Stimulated activated CD4-positive, alpha-beta T cell treated with anti-CD3 and anti-CD28 coated beads, Interleukin-12 subunit alpha, Interleukin-12 subunit beta, amount 100 ng/mL, for 4 hours (primary cell): Measurements from ENCODE around the gene JUND.

Experiments used
- DNase-seq: peaks from one replicate; pipeline ENCODE4 v3.0.0-alpha.2; 2020

Gene JUND

DNA sequence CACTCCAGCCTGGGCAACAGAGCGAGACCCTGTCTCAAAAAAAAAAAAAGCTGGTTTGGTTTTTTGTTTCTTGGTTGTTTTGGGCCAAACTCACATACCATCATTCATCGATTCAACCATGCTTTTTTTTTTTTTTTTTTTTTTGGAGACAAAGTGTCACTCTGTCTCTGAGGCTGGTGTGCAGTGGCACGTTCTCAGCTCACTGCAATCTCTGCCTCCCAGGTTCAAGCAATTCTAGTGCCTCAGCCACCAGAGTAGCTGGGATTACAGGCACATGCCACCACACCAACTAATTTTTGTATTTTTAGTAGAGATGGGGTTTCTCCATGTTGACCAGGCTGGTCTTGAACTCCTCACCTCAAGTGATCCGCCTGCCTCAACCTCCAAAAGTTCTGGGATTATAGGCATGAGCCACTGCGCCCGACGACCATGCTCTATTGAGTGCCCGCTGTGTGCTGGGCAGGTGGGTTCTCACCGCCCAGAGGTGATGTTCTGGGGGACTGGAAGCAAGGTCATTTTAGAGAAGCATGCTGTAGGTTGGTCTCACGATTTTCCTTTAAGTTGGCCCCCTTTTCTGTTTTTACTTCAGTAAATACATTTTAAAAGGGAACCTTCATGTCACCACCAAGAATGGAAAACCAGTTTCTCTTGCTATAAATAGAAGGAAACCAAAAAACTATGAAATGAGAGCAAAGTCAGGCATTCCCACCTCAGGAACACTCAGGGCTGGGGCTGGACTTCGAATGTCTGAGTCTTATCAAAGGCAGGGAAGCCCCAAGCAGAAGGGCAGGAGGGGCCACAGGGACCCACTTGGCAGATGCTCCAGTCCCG lies 8.3 kb upstream of the JUND start:
- no peak for DNase-seq

DNA sequence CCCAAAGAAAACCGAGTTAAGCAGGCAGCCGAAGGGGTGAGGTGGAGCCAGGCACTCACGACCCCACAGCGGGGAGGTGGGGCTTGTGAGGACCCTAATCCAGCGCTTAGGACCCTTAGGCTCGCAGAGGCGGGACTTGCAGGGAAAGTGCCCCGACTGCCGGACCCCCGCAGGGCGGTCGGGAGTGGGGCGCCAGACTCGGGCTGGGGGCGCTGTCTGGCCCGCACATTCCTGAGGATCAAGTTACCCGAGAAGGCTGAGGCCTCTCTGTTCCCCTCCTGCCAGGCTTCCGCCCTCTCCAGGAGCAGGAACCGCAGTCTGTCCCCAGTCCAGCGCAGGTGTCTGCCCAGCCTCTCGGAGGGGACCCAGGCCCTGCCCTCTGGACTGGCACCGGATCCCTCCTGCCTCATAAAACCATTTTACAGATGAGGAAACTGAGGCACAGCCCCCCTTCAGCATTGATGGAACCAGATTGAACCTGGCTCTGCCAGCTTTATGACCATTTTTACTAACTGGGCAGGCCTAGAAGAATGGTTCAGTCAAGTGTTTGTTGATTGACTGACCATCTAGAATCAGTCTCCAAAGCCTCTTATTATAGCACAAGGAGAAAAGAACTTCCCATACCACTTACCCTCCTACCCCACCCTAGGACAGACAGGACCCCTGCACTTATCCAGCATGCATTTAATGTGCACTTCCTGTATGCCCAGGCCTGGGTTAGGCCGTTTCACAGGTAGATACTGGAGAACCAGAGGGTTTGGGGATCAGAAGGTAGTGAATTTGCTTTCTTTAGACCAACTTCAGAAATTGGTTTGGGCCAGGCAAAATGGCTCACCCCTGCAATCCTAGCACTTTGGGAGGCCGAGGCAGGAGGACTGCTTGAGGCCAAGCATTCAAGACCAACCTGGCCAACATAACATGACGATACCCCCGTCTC lies 6.7 kb upstream of the JUND start:
- no peak for DNase-seq

DNA sequence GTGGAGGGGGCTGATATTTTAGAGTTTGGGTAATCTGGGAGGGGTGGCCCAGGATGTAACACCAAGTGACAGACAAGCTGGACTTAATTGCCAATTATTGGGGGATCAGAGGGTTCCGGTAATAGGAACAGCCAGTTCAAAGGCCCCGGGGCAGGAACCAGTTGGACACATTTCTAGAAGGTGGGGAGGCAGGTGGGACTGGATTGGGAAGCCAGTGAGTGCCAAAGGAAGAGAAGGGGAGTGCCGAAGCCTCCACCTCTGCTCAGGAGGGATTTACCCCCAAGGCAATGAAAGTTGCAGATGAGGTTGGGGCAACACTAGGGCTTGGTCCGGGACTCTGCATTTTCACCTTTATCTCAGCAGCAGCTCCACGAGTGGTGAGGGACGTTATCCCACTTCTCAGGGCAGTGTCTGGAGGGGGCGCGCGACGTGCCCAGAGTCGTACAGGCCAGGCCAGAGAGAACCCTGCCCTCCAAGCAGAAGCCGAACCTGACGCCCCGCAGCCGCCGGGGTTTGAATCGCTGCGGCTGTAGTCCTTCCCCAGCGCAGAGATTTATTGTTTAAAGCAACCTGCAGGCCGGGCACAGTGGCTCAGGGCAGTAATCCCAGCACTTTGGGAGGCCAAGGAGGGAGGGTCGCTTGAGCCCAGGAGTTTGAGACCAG lies 5.7 kb upstream of the JUND start:
- no peak for DNase-seq

DNA sequence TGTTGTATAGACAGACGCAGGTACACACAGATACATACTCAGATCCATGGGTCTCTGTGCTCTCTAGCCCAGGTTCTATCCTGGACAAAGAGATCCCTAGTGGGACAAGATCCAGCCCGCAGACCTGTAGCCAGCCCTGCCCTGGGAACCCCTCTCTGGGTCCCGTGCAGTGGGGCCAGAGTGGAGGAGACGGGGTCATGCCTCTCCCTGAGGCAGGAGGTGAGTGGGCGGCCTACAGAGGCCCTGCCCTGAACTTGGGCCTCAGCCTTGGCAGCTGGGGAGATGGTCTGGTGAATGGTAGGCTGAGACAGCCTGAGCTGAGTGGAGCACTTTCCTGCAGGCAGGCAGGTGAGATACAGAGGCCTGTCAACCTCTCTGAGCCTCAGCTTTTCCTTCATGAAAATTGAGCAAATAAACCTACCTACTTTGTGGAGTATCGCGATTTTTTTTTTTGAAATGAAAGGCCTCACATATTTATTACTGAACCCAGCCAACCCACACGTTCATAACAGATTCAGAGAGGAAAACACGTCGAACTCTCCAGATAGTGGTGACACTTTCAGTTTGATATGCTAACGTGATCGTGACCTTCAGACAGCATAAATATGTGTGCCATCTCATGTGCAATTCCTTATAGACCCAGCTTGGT lies 3.4 kb upstream of the JUND start:
- peak; percentile 34 for DNase-seq

DNA sequence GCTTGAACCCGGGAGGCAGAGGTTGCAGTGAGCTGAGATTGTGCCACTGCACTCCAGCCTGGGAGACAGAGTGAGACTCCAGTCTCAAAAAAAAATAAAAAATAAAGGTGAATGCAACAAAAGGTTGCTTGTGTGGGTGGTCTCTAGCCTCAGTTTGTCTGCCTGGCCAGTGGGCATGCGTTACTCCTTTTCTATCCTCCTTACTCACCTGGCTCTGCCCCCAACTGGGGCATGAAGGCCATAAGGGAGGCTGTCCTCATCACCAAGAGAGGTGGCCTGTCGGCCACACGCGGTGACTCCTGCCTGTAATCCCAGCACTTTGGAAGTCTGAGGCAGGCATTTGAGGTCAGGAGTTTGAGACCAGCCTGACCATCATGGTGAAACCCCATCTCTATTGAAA lies 1.9 kb upstream of the JUND start:
- no peak for DNase-seq

DNA sequence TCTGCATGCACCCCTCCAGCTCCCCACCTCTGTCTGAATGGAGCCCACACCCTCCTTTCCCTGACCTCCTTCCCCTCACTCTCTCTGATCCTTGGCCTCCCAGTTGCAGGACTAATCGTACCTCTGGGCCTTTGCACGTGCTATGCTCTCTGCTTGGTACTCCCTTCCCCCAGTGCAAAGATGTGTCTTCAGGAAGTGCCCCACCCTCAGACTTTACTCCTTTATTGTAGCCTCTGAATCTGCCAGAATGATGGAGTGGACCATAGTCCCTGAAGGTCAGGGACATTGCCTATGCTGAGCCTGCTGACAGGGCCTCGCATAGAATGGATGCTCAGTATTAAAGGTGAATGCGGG lies 1.3 kb upstream of the JUND start:
- DNase-seq, result no peak

DNA sequence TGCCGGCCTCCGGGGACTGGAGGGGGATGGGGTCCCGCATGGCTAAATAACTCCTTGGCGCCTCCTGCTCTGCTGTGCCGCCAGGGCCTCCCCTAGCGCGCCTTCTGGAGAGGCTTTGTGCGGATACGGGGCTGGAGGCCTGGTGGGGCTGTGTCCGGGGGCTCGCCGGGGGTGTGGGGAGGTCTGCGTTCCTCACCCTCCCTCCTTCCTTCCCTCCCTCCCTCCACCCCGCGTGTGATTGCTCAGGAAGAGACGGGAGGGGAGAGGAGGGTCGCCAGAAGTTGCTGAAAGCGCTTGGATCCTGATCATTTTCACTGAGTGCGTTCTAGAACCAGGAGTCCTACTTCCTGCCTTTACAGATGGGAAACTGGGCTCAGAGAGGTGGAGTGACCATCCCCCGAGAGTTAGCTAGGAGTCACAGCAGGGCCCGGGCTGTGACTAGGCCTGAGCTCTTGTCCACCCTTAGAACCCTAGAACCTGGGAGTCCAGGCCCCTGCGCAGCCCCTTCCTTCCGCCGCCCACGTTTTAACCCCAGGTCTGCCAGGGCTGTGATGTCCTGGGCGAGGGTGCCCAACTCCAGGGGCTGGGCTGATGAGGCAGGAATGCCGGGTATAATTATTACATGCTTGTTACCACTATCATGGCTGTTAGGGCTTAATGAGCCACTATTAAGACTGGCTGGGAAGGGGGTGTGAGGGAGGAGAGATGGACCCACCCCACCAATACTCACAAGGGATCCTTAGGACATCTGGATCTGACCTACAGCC lies 782 bp upstream of the JUND start:
- no peak for DNase-seq

DNA sequence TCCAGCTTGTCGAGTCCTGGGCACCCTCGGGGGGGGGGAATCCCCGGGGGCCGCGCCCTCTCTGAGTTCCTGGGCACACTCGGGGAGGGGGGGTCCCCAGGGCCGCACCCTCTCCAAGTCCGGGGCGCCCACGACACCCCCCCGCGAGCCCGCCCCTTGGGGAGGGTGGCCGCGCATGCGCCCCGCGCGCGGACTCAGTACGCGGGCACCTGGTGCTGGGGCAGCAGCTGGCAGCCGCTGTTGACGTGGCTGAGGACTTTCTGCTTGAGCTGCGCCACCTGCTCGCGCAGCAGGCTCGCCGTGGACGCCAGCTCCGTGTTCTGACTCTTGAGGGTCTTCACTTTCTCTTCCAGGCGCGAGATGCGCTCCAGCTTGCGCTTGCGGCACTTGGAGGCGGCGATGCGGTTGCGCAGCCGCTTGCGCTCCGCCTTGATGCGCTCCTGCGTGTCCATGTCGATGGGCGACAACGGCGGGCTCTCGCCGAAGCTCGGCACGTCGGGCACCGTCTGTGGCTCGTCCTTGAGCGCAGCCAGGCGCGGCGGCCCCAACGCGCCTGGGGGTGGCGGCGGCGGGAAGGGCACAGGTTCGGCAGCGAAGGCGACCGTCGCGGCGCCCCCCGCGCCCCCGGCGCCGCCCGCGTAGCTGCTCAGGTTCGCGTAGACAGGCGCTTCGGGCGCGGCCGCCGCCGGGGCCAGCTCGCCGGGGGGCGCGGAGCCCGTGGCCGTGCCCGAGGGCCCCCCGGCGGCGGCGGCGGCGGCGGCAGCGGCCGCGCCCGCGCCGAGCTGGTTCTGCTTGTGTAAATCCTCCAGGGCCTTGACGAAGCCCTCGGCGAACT lies 958 bp downstream of the JUND start:
- peak; percentile 74 for DNase-seq

DNA sequence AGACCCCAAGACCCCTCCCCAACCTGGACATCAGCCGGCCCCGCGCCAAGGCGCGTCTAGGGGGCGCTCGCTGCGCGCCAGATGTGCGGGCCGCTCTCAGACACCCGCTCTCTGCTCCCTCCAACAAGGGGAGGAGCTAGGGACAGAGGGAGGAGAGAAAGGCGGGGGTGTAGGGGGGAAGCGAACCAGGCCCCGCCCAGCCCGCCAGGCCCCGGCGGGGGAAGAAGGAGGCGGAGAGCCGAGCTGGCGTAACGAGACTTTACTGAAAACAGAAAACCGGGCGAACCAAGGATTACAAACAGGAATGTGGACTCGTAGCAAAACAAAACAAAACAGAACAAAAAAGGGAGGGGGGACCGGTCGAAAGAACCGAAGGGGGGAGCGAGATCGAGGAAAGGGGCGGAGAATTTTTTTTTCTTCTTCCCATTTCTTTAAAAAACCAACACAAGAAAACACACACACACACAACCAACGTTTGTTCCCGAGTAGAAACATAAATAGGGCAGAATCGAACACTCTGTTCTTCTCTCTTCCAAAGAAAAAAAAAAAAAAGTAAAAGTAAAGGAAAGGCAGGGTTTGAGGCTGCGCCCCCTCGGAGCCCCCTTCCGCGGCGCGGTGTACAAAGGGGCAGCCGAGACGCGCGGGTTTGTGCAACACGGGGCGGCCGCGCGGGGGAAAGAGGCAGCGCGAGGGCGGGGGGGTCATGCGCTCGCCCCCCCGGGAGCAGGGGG lies 1.7 kb downstream of the JUND start:
- peak; percentile 88 for DNase-seq

DNA sequence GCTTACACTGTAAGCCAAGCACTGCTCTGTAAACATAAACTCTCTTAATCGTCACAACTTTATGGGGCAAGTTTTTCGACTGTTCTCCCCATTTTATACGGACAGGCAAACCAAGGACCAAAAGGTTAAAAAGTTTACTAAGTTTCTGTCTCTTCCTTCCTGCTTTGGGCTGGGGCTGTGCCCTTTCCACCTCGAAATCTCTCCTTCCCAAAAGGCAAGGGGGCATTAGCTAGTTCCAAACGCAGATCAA lies 2.2 kb downstream of the JUND start:
- no peak for DNase-seq

DNA sequence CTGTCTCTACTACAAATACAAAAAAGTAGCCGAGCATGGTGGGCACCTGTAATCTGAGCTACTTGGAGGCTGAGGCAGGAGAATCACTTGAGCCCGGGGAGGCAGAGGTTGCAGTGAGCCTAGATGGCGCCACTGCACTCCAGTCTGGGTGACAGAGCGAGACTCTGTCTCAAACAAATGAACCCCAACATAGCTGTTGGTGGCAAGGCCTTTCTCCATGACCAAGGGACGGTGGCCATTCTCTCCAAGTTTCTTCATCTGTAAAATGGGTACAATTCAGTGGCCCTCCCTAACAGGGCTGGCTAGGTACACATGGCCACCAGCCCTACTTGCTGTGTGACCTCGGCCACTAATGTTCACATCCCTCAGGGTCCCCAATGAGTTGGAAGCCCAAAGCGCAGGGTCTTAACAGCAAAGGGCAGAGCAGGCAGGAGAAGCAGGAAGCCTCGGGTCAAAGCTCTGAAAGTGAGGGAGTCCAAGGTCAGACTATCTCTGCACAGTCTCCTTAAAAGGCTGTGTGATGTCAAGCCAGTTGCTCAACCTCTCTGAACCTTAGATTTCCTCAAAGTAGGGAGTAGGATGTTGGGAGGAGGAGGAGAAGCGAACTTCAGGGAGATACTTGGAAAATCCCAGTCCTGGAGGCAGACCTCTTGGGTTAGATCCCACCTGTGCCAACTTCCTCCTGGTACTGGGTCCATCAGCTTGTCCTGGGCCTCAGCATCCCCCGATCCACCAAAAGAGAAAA lies 2.7 kb downstream of the JUND start:
- peak; percentile 41 for DNase-seq

DNA sequence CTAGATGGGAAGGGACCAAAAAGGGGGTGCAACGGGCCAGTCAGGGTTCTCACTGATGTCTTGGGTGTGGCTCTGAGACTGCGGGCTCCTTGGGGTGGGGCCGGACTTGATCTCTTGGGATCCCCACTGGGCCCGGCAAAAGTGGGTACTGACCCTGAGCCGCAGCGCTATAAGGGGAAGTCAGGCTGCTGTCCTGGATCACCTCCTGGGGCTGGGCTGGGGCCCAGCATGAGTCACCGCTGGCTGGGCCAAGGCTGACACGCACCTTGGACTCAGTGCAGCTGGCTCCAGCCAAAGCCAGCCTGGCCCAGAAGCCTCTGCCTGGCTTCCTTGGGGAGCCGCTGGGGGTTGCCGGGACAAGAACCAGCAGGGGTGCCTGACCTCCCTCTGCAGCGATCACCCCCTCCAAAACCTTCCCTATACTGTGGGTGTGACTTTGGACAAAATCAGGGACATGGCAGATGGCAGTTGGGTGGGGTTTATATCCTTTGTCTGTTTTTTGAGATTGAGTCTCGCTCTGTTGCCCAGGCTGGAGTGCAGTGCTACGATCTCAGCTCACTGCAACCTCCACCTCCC lies 6.6 kb downstream of the JUND start:
- DNase-seq, result no peak

DNA sequence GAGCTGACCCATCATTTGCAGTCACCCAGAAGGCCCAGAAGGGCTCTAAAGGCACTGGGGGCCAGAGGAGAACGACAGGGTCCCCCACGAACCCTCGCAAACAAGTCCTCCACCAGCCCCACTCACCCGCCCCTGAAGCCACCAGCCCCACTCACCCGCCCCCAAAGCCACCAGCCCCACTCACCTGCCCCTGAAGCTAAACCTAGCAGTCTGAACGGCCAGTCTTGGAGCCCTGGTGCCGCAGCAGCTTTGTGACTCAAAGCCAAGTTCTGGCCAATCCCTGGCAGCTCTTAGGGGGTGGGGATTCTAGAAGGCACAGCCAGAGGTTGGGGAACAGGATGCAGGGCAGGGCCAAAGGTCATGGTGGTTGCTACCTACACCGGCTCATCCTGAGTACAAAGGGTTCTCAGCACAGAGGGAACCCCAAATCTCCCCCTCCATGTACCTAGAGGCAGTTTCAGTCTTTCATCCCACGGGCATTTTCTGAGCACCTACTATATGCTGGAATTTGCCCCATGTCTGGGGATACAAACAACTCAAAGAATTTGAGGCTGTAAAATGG lies 7.1 kb downstream of the JUND start, which contains the start of gene IQCN:
Gene IQCN (minus strand): TSS at position 234 of the 562 bp plus-strand sequence. CDS start 4,974 bp downstream, outside the sequence.
- no peak for DNase-seq

DNA sequence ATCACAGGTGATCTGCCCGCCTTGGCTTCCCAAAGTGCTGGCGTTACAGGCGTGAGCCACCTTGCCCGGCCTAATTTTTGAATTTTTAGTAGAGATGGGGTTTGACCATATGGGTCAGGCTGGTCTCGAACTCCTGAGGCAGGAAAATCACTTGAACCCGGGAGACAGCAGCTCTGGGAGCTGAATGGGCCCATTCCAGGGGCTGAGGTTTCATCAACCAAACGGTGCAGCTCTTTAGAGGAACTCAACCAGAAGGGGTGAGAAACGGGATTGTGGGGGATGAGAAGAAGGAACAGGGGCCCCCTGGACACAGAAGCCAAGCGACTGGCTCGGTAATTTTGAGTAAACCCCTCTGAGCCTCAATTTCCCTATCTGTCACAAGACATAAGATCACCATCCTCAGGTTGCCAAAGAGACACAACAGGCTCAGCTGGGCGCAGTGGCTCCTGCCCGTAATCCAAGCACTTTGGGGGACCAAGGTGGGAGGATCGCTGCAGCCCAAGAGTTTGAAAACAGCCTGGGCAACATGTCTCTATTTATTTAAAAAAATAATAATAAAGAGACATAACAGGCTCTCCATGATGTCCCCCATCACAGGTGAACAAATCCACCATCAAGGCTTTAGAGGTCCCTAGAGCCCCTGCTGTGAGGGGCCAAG lies 7.7 kb downstream of the JUND start:
- no peak for DNase-seq

DNA sequence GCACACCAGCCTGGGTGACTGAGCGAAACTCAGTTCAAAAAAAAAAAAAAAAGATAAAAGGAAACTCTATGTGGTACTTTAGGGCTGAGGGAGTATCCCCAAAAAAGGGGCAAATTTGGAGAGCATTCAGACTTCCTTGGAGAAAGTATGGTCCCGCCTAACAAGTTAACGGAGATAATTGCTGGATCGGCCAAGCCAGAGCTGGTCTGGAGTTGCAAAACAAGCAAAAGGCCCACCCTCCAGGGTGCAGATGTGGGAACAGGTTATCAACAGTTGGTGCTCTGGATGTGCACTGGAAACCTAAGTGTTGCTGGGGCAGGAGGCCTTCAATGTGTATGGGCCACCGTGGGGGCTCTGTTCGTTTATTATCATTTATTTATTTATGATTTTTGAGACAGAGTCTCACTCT lies 10.0 kb downstream of the JUND start:
- no peak for DNase-seq

DNA sequence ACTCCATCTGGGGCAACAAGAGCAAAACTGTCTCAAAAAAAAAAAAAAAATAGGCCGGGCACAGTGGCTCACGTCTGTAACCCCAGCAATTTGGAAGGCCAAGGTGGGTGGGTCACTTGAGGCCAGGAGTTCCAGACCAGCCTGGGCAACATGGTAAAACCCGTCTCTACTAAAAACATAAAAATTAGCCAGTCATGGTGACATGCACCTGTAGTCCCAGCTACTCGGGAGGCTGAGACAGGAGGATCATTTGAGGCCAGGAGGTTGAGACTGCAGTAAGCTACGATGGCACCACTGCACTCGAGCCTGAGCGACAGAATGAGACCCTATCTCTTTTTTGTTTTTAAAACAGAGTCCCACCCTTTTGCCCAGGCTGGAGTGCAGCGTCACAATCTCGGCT lies 11.1 kb downstream of the JUND start:
- no peak for DNase-seq

DNA sequence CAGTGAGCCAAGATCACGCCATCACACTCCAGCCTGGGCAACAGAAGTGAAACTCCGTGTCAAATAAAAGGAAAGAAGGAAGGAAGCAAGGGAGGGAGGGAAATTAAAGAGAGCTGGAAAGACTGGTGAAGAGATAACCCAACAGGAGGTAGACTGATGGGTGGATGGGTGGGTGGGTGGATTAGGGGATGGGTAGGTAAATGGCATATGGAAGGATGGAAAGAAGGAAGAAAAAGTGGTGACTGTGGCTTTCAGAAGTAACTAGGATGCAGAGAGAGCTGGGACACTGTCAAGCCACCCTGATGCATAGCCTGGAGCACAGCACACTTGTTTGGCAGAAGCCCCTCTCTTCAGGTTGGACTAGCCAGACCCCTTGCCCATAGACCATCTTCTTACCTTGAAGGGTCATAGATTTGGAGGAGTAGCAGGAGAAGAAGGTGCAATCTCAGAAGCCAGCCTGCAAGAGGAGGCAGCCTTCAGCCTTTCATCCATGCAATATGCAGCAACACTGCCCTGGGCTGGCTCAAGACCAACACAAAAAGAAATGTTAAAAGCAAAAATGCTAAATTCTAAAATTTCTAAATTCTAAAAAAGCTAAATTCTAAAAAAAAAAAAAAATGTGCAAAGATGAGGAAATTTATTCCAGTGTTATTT lies 12.2 kb downstream of the JUND start:
- no peak for DNase-seq
